SHP77 (cell line): ENCODE results near the gene MIXL1.
"Not testable (repeated sequence)": the region's sequence is repeated elsewhere in the genome, so short reads cannot be mapped to it uniquely, and the experiment has no call there.

Experiments
- DNase-seq, 2 experiments: peaks; one replicate each; lab custom pipeline; 2025; lab: John Stamatoyannopoulos, UW

Gene MIXL1

DNA sequence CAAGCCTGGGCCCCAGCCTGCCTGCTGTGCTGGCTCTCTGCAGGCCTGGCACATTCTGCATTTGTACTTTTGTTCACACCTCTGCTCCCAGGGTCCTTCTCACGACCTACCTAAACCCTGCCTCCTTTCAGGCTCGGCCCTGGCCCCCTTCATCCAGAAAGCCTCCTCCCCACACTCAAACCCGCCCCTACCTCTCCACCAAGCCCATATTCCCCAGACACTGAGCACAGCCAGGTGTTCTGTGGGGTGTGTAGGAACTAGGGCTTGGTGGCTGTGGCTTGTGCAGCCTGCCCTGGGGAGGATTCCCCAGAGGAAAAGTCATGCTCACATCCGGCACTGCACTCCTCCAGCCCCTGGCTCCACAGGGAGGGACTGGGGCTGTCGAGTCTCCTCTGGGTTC, 8.2 kb upstream of the MIXL1 start:
- DNase-seq = no peak

DNA sequence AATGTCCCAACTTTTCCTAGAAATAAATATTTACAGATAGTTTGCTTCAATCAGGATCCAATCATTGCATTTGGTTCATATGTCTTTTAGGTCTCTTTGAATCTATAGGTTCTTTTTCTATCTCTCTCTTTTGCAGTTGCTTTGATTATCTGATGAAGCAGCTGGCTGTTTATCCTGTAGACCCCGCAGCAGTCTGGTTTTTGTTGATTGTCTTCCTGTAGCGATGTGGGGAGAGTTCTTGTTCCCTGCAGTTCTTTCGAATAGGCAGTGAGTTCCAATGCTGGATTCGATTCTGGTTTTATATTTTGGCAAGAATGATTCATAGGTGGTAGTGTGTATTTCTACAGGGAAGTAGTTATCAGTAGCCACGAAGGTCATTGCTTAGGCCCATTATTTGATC, 7.4 kb upstream of the MIXL1 start:
- no peak for DNase-seq

DNA sequence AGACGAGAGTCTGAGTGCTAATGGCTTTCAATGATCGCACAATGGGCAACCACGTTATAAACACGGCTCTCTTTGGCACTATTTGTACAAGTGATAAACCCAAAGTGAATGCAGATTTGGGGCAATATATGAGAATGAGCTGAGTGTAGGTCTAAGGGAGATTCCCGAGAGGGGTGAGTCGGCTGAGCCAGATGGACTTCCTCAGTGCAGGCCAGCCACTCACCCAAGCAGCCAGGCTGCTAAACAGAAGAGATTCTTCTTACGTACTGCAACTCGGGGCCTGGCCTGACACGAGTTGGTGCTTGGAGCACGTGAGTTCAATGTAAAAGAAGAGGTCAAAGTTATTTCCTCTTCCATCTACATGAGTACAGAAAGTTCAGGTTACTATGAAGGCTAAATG, 6.2 kb upstream of the MIXL1 start:
- no peak for DNase-seq

DNA sequence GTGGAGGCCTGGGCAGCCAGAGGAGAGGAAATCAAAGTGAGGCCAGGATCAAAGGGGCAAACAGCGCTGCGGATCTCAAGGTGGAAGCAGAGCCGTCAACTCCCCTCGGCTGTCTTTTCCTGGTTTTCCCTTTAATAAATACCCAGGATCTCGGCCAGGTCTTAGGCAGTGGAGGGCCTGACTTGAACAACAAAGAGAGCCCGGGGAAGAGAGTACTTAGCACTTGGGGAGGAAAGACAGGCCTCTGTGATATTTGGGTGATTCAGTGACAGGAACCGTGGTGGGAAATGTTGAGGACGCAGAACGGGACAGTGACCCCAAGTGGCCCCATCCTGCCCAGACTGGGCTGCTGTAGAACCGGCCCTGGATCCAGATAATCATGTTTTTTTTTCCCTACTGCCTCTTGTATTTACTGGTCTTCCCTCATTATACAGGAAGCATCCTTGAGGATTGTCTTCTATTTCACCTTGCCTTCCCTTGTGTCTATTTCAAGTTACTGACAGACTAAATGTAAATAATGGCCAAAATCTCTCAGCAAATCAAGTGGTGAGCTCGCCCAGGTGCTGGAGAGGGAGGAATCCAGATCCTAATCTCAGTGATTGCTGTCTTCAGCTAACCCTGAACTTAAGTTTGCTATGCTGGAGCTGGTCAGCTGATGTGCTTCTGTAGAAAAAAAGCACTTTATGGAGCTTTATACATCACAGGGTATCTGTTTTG, 2.8 kb upstream of the MIXL1 start:
- no peak for DNase-seq

DNA sequence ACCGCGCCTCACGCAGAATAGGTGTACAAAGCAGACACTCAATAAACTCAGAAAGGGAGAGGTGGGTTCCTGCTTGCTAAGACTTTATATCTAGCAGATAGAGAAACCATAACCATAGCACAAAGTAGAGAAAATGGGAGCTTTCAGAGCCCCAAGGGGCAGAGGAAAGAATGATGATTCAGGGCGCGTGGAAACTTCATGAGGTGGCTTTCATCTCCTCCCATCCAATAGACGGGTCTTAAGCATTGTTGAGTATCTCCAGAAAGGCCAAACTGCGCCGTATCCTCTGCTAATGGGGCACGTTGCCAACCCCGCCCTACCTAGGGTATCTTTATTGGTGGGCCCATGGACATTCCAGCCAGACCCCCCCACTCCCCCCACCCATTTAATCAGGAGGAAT, 778 bp upstream of the MIXL1 start:
- no peak for DNase-seq

DNA sequence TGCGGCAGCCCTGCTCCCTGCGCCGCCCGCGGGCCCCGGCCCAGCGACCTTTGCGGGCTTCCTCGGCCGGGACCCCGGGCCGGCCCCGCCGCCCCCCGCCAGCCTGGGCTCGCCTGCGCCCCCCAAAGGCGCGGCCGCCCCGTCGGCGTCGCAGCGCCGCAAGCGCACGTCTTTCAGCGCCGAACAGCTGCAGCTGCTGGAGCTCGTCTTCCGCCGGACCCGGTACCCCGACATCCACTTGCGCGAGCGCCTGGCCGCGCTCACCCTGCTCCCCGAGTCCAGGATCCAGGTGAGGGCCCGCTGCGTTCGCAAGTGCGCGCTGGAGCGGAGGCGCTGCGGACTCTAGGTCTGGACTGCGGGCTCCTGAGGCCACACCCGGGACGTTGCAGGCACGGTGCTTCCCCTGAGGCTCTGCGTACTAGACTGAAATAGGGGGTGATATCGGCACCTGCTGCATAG, 351 bp downstream of the MIXL1 start:
- DNase-seq = no peak

DNA sequence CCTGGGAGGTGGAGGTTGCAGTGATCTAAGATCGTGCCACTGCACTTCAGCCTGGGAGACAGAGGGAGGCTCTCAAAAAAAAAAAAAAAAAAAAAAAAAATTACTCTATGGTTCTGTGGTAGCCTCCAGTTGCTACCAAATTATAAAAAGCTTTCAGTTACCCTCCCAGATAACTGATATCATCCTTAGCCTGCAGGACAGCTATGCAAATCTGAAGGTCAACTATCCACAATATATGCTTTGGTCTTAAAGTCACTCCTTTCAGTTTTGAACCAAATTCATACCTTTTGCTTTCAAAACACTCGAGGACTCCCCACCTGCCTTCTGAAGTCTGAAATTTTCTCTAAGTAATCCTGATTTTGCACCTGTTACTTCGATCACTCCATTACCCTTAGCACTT, 3.1 kb downstream of the MIXL1 start:
- no peak for DNase-seq

DNA sequence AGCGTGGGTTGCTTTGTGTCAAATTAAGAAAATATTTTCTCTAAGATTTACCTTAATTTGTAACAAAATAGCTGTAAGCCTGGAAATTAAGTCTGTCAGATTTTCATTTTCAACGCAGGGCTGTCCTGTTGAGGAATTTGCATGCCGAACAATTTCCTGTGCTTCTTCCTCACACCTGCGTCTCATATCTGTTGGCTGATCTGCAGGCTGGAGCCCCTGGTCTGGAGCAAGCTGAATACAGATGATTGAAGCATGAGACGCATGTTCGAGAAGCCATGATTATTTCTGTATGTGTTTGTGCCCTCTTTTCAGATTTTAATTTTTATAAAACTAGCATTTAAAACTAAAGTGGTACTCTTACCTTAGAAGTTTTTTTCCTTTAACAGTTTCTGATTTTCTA, 9.8 kb downstream of the MIXL1 start:
- DNase-seq = no peak

DNA sequence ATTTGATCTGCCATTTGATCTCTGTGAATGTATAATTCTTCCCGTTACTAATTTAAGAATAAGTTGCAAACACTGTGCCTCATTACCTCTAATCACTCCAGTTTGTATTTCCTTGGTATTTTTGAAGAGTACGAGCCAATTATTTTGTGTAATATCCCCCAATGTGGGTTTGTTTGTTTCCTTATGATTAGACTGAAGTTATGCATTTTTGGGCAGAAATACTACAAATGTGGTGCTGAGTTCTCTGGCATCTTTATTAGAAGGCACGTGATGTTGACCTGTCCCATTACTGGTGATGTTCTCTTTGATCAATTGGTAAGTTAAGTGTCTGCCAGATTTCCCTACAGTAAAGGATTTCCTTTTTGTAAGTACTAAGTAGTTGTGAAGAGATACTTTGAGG, 10.3 kb downstream of the MIXL1 start:
- no peak for DNase-seq

DNA sequence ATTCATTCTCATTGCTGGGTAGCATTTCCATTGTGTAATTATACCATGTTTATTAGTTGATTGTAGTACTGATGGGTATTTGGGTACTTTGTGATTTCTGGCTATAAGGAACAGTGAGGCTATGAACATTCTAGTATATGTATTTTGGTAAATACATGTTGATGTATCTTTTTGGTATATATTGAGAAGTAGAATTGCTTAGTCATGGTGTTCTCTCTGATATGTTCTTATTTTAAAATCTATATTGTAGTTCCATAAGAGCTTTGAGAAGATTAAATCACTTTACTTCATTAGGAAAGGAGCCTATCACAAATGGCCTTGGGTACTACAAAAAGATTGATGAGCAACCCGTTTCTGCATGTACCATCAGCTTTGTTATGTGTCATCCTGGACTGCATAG, 13.4 kb downstream of the MIXL1 start:
- no peak for DNase-seq

DNA sequence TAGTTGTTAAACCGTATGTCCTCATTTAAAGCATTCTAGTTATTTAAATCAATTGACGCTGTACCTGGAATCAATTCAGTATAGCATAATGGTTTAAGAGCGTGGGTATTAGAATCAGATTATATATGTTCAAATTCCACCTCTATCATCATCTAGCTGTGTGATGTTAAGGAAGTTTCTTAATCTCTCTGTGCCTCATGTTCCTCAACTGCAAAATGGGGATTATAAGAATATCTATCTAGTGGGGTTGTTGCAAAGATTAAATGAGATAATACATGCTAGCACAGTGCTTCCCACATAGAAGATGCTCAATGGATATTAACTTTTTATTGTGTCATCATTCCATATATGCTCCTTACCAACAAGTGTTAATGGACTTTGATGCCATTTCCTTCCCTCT, 16.0 kb downstream of the MIXL1 start:
- no peak for DNase-seq

DNA sequence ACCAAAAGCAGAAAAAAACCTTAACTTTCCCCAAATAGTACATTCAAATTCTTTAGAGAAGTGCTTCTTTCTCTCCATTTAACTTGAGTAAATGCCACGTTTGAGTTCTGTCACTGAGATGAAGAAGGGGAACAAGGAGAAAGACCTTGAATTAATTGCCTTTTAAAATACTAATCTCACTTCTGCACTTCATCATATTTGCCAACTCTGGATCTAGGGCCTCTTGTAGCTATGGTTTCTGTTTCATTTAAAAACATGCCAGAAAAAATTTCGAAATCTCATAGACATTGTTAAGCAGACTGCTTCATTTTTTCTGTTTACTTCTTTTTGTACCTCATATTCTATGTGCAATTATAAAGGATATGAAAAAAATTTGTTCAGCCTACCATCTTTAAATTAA, 24.6 kb downstream of the MIXL1 start:
- no peak for DNase-seq

DNA sequence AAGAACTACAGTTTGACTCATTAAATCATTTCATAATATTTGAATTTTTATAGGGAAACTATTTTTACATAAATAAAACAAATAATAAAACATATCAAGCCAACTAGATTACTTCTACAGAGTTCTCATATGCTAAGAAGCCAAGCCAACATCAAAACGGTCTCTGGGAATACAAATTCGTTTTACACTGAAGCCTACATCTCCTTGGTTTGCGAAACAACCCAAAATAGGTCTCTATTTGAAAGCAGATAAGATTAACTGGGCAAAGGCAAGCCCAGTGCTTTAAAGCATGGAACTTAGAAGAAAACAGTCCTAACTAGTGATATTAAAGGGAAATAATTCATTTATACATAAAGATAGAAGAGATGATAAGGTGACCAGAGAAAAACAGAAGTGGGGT, 25.3 kb downstream of the MIXL1 start:
- no peak for DNase-seq

DNA sequence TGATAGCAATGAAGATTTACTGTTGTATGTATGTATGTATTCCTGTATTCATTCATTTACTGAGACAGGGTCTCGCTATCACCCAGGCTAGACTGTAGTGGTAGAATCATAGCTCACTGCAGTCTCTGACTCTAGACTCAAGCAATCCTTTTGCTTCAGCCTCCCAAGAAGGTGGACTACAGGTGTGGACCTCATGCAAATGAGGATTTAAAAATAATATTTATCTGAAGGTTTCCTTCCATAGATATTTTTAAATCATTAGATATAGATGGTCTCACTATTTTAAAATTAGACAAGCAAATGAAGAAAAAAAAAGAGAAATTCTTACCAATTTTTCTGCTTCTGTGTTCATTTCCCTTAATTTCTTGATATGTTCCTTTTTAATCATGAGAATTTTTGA, 27.0 kb downstream of the MIXL1 start:
- DNase-seq = no peak

DNA sequence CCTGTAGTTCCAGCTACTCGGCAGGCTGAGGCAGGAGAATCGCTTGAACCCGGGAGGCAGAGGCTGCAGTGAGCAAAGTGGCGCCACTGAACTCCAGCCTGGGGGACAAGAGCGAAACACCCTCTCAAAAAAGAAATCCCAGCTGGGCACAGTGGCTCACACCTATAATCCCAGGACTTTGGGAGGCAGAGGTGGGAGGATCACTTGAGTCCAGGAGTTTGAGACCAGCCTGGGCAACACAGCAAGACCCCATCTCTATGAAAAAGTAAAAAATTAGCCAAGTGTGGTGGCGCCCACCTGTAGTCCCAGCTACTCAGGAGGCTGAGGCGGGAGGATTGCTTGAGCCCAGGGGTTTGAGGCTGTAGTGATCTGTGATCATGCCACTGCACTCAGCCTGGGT, 29.4 kb downstream of the MIXL1 start:
- not testable (repeated sequence) for DNase-seq

DNA sequence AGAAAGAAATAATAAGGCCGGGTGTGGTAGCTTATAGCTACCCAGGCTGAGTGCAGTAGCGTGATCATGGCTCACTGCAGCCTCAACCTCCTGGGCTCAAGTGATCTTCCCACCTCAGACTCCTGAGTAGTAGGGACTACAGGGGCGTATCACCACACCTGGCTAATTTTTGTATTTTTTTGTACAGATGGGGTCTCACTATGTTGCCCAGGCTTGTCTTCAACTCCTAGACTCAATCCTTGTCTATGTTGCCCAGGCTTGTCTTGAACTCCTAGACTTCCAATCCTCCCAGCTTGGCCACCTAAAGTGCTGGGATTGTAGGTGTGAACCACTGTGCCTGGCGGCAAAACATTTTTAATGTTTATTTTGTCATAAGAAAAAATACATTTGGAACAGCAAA, 30.5 kb downstream of the MIXL1 start:
- DNase-seq = no peak

DNA sequence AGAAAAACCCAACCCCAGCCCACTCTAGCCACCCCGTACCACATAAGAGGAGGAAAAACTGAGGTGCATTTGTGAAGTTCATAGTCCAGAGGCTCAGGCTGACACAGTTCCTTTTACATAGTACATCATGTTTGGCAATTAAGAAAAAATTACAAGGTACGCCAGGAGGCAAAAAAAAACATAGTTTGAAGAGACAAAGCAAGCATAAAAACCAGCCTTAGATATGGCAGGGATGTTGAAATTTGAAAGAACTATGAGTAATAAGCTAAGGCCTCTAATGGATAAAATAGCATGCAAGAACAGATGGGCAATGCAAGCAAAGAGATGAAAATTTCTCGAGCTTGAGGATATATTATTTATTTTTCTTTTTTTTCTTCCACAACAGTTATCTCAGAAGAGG, 31.9 kb downstream of the MIXL1 start:
- DNase-seq = no peak

DNA sequence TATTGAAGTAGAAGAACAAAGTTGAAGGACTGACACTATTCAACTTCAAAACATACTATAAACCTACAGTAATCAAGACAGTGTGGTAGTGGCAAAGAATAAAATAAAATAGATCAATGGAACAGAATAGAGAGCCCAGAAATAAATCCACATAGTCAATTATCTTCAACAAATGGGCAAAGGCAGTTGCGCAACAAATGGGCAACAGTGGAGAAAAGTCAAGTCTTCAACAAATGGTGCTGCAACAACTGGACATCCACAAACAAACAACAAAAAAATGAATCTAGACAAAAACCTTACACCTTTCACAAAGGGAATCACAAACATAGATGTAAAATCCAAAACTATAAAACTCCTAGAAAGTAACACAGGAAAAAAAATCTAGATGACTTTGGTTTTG, 38.4 kb downstream of the MIXL1 start:
- DNase-seq = no peak

DNA sequence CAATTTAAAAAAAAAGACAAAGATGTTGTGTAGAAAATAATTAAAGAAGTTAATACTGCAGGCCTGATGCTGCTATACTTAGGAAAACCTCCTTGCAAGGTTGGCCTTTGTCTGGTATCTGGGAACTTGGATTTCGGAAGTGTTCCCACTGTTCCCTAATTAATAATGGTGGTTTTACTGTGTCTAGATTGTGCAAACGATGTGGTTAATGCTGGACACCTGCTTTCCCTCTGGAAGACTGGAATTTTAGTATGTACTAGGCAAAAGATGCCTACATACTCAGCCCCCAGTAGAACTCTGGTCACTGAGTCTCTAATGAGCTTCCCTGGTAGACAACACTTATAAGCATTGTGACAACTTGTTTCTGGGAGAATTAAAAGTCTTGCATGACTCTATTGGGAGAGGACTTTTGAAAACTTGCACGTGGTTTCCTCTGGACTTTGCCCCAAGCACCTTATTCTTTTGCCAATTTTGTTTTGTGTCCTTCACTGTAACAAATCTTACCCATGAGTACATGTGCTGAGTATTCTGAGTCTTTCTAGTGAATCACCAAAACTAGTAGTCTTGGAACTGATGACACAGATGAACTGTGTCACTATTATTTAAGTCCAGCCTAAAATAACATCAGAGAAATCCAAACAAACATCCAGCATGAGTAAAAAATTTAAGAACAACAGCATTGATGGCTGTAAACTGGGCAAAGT, 45.1 kb downstream of the MIXL1 start:
- DNase-seq = no peak

DNA sequence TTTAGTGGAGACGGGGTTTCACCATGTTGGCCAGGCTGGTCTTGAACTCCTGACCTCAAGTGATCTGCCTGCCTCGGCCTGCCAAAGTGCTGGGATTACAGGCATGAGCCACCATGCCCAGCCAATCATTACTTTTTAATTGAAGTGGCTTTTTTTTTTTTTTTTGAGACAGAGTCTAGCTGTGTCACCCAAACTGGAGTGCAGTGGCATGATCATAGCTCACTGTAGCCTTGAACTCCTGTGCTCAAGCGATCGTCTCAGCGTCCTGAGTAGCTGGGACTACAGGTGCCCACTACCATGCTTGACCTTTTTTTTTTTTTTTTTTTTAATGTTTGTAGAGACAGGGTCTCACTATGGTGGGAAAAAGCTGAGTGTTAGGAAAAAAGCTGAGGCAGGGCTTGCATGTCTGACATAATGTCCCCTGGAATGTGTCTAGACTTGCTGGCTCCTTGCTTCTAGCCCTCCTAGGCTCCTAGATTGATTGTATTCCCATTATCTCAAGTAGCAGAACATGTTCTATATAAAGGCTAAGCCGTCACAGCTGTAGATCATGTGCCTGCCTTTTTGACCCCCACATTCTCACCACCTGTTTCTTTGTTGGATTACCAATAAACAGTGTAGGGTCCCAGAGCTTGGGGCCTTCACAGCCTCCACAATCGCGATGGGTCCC, 48.9 kb downstream of the MIXL1 start:
- DNase-seq = not testable (repeated sequence)

DNA sequence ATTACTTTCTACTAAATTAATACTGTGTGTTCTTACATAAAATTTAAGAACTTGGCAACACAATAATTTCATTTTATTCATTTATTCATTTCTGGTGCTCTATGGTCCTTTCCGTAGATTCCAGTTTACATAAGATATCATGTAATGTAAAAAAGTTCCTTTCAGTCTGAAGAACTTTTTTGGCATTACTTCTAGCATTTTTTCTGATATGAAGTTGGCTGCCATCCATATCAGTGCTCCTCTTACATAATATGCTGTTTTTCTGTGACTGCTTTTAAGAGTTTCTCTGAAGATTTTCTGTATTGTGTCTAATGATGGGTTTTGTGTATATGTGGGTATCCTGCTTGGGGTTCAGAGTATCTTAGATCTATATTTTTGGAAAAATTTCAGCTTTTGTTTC, 50.7 kb downstream of the MIXL1 start:
- DNase-seq = no peak

DNA sequence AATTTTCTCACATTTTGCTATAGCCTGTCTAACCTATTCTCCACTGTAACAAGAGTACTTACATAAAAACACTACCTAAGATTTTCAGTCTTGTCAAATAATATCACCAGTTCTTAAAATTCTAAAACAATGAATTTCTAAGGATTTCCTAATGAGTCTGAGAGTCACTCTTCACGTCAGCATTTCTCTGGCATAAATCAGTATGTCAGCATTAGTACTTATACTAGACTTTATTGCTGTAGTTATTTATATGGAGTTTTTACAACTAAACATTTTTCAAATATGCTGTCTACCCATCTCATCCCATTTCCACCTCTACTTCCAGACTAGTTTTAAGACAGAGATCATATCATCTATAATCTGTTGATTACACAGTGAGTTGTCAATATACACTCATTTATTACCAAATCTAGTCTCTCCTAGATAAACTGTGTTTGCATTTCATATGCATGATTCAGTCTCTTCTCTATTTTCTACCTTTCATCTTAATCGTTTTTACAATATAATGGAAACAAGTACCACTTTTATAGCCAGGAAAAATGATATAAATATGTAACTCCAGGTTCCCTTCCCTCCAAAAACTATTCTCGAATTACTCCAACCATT, 52.7 kb downstream of the MIXL1 start:
- no peak for DNase-seq
